UCSD-AML1 (cell line): ENCODE data around the gene FALEC.
A peak's percentile ranks its signal among the peaks of the same experiment; 100 is the strongest.

Experiments used
- DNase-seq: peaks from one replicate; lab custom pipeline; 2025; ENCODE audit not compliant: unreplicated experiment; lab: John Stamatoyannopoulos, UW

Gene FALEC

DNA sequence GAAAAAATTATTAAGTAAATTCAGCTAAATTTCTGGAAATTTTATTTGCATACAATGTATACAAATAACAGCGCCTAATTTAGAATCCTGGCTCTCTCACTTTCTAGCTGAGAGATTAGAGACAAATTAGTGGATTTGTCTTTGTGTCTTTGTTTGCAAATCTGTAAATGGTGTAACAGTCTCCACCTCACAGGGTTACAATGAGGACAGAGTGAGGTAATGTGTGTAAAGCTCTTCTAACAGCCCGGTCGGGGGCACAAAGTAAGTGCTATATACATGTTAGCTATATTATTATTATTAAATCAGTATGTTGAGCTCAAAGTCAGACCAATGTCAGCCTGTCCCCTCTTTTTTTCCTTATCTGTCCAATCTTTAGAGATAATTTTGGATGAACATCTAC is 28.7 kb downstream of the FALEC start:
- no peak for DNase-seq

DNA sequence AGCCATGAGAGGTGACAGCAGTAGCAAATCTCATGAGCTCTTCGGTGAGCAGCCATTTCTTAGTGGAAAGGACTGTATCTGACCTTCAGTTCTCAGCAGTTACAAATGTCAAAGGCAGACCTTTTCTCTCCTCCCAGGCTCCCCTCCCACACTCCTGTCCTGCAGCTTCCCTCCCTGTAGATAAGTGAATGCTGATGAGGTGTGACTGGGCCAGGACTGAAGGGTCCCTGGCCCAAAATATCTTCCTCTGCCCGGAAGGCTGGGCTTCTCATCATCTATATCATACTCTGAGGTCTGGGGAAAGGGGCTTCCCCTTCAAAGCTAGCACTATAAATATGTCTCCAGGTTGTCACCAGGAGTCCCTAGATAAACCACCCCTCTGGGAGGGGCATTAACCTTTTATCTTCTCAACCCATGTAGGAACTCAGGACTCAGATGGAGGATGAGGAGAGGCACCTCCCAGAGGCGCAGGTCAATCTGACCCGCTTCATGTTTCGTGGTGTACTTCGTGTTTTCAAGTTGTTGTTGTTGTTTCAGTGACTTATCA is 30.0 kb downstream of the FALEC start:
- DNase-seq, result no peak

DNA sequence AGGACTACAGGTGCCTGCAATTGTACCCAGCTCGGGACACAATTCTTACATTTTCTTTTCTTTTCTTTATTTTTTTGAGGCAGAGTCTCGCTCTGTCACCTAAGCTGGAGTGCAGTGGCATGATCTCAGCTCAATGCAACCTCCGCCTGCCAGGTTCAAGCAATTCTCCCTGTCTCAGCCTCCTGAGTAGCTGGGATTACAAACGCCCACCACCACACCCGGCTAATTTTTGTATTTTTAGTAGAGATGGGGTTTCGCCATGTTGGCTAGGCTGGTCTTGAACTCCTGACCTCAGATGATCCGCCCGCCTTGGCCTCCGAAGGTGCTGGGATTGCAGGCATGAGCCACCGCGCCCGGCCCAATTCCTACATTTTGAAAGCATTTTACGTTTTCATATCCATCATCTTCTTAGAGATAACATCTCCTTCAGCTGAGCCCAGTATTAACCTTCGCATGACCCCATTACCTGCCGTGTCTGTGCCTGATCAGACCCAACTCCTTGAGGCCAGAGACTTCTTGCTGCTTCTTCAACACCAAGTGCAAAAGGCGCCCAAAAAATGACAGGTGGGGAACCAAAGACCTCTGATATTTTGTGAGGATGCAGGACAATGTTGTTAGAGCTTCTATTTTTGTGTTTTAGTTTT is 30.9 kb downstream of the FALEC start:
- no peak for DNase-seq

DNA sequence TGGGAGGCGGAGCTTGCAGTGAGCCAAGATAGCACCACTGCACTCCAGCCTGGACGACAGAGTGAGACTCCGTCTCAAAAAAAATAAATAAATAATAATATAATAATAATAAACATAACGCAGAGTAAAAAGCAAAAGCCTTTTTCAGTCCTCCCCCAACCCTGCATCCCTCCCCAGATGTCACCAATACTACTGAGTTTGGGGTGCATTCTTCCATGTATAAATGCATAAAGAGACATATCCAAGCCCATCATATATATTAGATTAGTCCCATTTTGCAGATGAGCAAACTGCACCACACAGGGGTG is 32.7 kb downstream of the FALEC start:
- no peak for DNase-seq

DNA sequence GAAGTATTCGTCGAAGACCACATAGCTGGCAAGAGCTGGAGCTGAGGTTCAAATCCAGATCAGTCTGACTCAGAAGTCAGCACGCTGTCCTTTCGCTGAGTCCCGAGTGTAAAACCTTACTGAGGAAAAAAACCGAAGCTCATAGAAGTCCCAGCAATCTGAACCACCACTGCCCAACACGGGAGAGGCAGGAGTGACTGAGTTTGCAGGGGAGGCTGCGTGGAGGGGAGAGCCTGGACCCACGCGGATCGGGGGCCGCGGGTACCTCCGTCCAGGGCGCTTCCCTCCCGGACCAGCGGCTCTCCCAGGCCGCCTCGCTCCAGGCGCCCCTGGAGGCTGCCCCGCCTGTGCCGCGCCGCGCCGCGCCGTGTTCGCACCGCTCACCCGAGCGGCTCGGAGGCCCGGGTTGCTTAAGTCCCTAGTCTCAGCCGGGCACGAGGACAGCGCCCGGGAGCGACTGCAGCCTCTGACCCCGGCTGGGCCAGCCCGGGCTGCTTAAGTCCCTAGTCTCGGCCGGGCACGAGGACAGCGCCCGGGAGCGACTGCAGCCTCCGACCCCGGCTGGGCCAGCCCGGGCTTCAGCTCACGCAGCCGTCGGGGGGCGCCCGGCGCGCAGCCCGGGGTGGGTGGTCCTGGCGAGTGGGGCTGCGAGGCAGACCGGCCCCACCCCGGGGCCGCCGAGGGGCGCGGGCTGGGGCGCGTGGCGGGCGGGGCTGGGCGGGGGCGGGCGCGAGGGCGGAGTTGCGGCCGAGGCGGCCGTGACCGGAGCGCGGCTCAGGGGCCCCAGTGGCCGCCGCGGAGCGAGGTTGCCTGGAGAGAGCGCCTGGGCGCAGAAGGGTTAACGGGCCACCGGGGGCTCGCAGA is 33.3 kb downstream of the FALEC start, which contains the start of gene ADAMTSL4:
Gene ADAMTSL4 (plus strand): TSS at position 777 of the 864 bp plus-strand sequence. CDS start 2,881 bp downstream, outside the sequence.
- DNase-seq, result peak; percentile 66

DNA sequence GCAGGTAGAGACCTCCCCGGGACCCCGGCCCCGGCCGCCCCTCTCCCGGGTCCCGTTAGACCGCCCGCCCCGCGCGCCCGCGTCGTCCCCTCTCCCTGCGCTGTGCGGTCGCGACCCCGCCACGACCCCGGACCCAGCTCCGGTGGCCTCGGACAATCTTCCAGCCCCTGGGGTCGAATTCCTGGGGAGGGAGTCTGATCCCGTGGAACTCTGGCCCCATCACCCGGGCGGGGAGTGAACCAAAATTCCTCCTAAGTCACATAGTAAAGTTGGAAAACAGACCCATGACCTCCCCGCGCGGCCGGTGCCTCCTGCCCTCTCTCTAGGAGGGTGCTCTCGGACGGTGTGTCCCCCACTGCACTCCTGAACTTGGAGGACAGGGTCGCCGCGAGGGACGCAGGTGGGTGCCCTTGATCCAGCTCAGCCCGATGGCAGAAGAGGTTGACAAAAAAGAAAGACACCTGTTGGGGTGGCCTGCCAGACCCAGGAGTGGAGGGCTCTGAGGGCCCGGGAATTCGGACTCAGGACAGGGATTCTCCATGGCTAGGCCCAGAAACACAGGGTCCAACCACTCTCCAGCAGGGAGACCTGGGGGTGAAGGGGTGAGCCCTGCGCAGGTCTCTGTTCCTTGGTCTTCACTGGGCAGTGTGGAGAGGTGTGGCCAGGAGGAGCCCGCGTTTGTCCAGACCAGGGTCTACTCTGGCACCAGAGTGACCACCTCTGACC is 34.1 kb downstream of the FALEC start:
- no peak for DNase-seq

DNA sequence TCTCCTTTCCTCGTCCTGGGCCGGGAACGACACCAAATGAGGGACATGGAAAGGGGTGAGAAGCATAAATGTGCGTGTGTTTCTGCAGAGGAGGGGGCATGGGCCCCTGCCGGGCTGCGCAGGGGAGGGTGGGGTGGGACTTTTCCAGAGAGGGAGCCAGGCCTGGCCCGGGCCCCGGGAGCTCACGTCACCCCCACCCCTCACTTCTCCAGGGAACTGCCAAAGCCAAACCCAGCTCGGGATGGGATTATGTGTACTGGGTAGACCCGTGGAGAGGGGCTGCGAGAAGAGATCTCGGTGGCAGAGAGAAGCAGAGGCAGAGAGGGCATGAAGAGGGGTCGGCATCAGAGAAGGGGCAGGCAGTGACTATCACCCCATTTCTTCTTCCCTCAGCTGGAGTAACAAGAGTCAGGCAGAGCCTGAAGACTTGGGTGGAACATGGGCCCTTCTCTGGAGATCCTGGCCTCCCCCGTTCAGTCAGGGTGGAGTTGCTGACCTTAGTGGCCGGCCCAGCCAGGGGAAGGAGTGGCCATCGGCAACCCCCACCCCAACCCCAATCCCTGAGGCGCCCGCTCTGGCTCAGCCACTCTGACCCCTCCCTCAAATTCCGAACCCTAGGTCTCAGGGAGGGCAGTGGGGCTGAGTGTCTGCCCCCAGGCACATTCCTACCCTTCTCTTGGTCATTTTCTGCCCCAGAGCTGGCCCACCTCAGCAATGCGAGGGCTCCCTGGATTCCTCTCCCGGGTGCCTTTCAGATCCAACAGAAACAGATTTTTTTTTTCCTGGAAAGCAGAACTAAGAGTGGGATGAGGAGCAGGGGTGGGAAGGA is 34.9 kb downstream of the FALEC start:
- no peak for DNase-seq

DNA sequence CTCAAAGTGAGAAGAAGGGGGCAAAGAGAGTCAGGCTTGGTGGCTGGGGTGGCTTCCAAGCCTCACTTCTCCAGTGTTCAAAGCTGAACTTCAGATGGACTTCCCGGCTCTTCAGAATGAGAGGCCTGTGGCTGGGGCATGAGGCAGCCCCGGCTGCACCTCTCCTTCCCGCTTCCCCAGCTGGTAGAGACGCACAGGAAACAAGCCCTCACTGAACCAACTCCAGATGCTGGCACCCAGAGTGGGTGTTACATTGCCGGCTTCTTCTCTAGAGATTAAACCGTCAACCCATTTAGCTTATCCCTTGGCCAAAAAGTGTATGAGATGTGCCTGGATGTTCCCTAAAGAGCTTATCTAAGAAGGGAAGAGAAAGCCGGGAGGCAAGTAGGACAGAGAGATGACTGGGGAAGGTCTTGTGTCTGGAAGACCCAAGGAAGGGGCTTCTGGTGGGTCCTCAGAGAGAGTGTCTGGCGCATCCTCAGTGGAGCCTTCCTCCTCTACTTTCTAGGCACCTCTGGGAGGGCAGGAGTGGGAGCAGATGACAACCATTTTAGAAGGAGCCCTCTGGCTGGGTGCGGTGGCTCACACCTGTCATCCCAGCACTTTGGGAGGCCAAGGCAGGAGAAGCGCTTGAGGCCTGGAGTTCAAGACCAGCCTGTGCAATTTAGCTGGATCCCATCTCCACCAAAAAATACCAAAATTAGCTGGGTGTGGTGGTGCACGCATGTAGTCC is 35.7 kb downstream of the FALEC start:
- DNase-seq, result peak; percentile 57

DNA sequence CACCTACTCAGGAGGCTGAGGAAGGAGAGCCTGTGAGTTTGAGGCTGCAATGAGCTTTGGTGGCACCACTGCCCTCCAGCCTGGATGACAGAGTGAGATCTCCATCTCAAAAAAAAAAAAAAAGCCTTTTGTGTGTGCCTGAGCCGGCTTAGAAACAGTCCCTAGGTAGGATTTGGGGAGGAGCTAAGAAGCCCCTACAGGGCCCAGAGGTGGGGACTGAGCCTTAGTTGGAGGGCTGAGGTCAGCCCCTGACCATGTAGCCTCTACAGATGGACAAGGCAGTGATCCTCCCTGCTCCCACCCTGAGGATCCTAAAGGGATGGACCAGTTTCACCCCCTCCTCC is 36.2 kb downstream of the FALEC start:
- no peak for DNase-seq

DNA sequence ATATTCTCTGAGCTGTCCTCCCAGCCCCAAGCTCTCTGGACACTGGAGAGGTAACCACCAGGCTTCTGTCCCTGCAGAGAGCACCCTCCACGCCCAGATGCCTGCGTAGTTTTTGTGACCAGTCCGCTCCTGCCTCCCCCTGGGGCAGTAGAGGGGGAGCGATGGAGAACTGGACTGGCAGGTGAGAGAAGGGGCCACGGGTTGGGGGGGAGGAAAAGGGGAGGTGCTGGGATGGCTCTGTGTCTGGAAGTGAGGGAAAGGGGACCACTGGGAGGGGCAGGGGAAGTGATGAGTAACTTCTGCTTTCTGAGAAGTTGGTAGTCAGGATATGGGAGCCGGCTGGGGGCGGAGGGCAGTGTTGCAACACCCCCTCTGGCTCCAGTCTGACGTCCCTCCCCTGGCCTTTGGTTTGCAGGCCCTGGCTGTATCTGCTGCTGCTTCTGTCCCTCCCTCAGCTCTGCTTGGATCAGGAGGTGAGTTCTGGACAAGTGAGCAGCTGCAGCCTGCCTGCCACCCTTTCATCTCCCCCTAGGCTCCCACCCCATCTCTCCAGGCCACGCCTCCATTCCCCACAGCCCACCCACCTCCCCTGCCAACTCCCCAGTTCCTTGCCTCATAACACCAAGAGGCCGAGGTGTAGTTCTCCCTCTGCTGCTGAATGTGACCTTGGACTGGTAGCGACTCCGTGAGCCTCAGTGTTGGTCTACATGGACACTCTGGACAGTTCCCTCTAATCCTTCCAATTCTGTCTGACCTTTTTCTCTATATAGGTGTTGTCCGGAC is 36.8 kb downstream of the FALEC start:
- peak; percentile 88 for DNase-seq

DNA sequence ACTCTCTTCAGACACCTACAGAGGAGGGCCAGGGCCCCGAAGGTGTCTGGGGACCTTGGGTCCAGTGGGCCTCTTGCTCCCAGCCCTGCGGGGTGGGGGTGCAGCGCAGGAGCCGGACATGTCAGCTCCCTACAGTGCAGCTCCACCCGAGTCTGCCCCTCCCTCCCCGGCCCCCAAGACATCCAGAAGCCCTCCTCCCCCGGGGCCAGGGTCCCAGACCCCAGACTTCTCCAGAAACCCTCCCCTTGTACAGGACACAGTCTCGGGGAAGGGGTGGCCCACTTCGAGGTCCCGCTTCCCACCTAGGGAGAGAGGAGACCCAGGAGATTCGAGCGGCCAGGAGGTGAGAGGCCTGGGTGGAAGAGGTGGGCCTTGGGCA is 37.3 kb downstream of the FALEC start:
- DNase-seq, result no peak

DNA sequence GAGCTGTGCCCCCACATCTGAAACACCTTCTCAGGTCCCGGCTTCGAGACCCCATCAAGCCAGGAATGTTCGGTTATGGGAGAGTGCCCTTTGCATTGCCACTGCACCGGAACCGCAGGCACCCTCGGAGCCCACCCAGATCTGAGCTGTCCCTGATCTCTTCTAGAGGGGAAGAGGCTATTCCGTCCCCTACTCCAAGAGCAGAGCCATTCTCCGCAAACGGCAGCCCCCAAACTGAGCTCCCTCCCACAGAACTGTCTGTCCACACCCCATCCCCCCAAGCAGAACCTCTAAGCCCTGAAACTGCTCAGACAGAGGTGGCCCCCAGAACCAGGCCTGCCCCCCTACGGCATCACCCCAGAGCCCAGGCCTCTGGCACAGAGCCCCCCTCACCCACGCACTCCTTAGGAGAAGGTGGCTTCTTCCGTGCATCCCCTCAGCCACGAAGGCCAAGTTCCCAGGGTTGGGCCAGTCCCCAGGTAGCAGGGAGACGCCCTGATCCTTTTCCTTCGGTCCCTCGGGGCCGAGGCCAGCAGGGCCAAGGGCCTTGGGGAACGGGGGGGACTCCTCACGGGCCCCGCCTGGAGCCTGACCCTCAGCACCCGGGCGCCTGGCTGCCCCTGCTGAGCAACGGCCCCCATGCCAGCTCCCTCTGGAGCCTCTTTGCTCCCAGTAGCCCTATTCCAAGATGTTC is 38.0 kb downstream of the FALEC start:
- DNase-seq, result no peak

DNA sequence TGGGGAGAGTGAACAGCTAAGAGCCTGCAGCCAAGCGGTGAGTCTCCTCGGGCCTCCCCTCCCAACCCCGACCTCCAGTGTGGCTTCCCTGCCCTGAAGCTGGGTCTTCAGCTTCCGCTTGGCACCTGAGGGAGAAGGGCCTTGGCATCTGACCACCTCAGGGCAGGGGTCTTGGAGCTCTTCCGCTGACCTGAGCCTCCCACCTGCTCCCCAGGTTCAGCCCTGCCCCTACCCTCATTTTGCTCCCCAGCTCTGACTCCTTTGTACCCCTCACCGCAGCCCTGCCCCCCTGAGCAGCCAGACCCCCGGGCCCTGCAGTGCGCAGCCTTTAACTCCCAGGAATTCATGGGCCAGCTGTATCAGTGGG is 38.5 kb downstream of the FALEC start:
- no peak for DNase-seq

DNA sequence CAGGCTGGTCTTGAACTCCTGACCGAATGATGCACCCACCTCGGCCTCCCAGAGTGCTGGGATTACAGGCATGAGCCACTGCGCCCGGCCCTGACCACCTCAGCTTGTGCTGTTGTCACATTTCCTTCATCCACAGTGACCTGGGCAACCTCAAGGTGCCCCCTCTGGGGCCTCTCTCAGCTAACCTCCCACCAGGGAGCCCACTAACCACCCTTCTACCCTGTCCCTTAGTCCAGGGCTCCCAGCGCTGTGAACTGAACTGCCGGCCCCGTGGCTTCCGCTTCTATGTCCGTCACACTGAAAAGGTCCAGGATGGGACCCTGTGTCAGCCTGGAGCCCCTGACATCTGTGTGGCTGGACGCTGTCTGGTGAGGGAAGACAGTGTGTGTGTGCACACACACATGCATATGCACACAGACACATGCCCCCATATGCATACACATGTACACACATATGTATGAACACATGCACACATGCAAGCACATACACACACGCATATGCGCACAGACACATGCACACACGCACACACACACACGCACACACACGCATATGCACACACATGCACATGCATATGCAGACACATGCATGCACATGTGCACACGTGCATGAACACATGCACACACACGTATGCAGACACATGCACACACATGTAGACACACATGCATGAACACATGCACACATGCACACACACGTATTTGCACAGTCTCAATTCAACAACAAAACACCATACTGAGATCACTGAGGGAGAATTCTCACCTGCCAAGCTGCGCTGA is 39.8 kb downstream of the FALEC start:
- DNase-seq, result no peak

DNA sequence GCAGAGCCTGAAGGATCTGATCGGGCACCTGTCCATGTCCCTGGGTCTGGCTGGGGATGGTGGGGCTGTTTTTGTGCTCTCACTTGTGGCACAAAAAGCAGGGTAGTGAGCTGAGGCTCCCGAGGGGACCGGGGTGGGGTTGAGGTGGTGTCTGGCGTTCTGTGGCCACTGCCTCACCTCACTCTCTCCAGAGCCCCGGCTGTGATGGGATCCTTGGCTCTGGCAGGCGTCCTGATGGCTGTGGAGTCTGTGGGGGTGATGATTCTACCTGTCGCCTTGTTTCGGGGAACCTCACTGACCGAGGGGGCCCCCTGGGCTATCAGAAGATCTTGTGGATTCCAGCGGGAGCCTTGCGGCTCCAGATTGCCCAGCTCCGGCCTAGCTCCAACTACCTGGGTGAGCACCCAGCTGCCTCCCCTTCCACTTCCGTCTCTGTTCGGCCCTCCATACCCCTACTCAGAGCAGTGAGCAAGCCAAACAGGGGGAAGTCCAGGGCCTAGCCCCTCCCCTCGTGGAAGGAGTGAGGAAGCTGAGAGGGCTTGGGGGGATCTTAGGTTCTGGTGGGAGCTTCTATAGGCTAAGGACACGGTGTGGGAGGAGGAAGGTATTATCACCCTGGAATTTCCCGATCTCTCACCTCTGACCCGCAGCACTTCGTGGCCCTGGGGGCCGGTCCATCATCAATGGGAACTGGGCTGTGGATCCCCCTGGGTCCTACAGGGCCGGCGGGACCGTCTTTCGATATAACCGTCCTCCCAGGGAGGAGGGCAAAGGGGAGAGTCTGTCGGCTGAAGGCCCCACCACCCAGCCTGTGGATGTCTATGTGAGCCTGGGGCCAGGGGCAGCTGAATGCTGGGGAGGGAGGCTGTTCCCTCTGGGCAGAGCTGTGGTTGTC is 40.7 kb downstream of the FALEC start:
- DNase-seq, result no peak

DNA sequence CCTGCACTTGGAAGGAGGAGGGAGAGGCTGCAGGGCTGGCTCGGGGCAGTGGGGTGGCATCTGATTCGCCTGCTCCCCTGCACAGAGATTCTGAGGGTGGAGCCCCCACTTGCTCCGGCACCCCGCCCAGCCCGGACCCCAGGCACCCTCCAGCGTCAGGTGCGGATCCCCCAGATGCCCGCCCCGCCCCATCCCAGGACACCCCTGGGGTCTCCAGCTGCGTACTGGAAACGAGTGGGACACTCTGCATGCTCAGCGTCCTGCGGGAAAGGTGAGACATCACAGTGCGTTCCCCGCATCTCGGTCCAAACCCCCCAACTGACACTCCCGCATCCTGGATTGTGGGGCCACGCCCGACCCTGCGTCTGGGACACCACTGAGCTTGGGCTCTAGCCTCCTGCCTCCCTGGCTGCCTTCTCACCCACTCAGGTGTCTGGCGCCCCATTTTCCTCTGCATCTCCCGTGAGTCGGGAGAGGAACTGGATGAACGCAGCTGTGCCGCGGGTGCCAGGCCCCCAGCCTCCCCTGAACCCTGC is 41.6 kb downstream of the FALEC start:
- DNase-seq, result no peak

DNA sequence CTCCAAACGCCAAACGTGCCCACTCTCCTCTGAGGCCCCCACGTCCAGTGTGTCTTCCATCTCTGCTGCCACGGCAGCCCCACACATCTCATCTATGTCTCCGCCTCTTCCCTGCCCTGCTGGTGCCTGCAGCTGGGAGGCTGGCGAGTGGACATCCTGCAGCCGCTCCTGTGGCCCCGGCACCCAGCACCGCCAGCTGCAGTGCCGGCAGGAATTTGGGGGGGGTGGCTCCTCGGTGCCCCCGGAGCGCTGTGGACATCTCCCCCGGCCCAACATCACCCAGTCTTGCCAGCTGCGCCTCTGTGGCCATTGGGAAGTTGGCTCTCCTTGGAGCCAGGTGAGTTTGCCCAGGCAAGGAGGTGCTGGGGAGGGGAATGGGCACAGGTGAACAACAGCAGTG is 42.3 kb downstream of the FALEC start:
- DNase-seq, result no peak
